Measurements from ENCODE around the gene SCG5. TPM values are rescaled to one million over a fixed set of nuclear protein-coding genes. Genes with fewer than 3 reads are reported as not detected.

Gene SCG5
- total and polyA plus RNA-seq, 2 of the 13 experiments (the other 11 are each of a cell fraction or from before 2014, with no cell fraction given): 2.3 to 3.5 TPM

DNA sequence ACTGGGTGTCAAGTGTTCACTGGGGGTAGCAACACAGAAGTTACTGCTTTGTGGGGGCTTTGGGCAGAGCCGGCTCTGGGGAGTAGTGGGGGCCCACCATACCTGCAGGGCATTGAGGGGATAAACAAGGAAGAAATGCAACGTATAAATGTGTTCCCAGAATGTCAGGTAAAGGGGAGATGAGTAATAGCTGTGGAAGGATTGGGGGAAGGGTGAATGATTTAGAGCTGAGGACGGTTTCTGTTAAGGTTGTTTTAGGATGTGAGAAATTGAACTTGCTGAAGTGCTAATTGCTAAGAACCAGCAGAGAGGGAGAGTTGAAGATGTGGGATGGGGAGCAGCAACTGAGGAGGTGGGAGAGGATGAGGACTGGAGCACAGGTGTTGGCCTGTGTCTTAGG lies 10.7 kb downstream of the SCG5 start:
- ChIA-PET POLR2A (no interaction called here), CTCF (ENCODE audit: low intra/inter-chr PET ratio, low total read pairs) (no interaction called here)

More for the DNA sequence above, 10.7 kb downstream of the SCG5 start:
- Histone ChIP-seq H3K27me3 (ENCODE audit: control insufficient read depth in 1 of 2, insufficient read depth in 2 of 2, low read length in 2 of 2) (no peaks in the 10 kb centered on the region), H3K79me2 (ENCODE audit: insufficient read depth, low read length) (no peaks in the 10 kb centered on the region), H3K4me2 (ENCODE audit: low read depth, low read length) (no peak overlapping the region), H3K9ac (ENCODE audit: insufficient read depth, low read depth, low read length) (no peak overlapping the region), H3K9me3 (ENCODE audit: low read length) (no peaks in the 10 kb centered on the region), H3K27ac (ENCODE audit: extremely low read length, insufficient read depth, low read length) (no peak overlapping the region), H3K36me3 (replicated peaks in 1 of 2; ENCODE audit: control insufficient read depth in 1 of 2, insufficient read depth in 2 of 2, low read length in 2 of 2) (no peaks in the 10 kb centered on the region), H3K4me3 (replicated peaks in 1 of 3; ENCODE audit: insufficient read depth in 1 of 3, low read depth in 2 of 3, low read length in 3 of 3) (no peak overlapping the region), H4K20me1 (ENCODE audit: insufficient read depth, low read length) (no peaks in the 10 kb centered on the region), H2AFZ (ENCODE audit: low read length) (no peak overlapping the region), H3K4me1 (ENCODE audit: insufficient read depth, low read length) (peaks cover 9% of the 10 kb centered on the region)
- in situ Hi-C loops (cut with HindIII; ENCODE audit: extremely low pct_ligation_motif_present, low pct_unique_long_range_greater_than_20kb) (no loop called here), intact Hi-C loops (cut with micrococcal nuclease; ENCODE audit: unreplicated experiment) (no loop called here)
- no peak for FAIRE-seq
- ATAC-seq: no peak
- no peak for TF ChIP-seq FOXJ3 (CRISPR knock-in tag; IDR thresholded peaks at IDR 0.05; ENCODE audit: borderline replicate concordance)
- no peak for TF ChIP-seq ZBTB25 (CRISPR knock-in tag; IDR thresholded peaks at IDR 0.05)
- TF ChIP-seq, protein P1, sequence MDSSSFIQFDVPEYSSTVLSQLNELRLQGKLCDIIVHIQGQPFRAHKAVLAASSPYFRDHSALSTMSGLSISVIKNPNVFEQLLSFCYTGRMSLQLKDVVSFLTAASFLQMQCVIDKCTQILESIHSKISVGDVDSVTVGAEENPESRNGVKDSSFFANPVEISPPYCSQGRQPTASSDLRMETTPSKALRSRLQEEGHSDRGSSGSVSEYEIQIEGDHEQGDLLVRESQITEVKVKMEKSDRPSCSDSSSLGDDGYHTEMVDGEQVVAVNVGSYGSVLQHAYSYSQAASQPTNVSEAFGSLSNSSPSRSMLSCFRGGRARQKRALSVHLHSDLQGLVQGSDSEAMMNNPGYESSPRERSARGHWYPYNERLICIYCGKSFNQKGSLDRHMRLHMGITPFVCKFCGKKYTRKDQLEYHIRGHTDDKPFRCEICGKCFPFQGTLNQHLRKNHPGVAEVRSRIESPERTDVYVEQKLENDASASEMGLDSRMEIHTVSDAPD (CRISPR knock-in tag; IDR thresholded peaks at IDR 0.05): no peak
- no peak for TF ChIP-seq HOXA5 (CRISPR knock-in tag; IDR thresholded peaks at IDR 0.05)
- TF ChIP-seq NPAS2 (CRISPR knock-in tag; IDR thresholded peaks at IDR 0.05; ENCODE audit: borderline replicate concordance): no peak
- TF ChIP-seq DNMT3B (CRISPR knock-in tag; conservative IDR thresholded peaks at IDR 0.05): no peak
- no peak for TF ChIP-seq TOPORS (CRISPR knock-in tag; IDR thresholded peaks at IDR 0.05)
- TF ChIP-seq, protein P2, sequence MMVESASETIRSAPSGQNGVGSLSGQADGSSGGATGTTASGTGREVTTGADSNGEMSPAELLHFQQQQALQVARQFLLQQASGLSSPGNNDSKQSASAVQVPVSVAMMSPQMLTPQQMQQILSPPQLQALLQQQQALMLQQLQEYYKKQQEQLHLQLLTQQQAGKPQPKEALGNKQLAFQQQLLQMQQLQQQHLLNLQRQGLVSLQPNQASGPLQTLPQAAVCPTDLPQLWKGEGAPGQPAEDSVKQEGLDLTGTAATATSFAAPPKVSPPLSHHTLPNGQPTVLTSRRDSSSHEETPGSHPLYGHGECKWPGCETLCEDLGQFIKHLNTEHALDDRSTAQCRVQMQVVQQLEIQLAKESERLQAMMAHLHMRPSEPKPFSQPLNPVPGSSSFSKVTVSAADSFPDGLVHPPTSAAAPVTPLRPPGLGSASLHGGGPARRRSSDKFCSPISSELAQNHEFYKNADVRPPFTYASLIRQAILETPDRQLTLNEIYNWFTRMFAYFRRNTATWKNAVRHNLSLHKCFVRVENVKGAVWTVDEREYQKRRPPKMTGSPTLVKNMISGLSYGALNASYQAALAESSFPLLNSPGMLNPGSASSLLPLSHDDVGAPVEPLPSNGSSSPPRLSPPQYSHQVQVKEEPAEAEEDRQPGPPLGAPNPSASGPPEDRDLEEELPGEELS (CRISPR knock-in tag; IDR thresholded peaks at IDR 0.05): no peak
- TF ChIP-seq TP53 (CRISPR knock-in tag; conservative IDR thresholded peaks at IDR 0.05): no peak
- no TSS peak for BruUV-seq (replicated peaks)
- 87% methylated on average over 3 of the region's 3 CpGs for WGBS (ENCODE audit: low lambda C conversion rate)
- no peak for DNase-seq (ENCODE audit: low spot score)
